B cell (primary cell): ENCODE results near the gene SMAD1. TPM values are rescaled to one million over a fixed set of nuclear protein-coding genes. Genes with fewer than 3 reads are reported as not detected.

Experiments
- ATAC-seq: fragments of 200-7000 bp; cut with Tn5 transposase; one replicate; pipeline ENCODE4 v1.10.0; 2021; ENCODE audit warnings: low read depth, mild to moderate bottlenecking, moderate number of reproducible peaks, moderate library complexity
- CTCF ChIA-PET: fragments of 350-600 bp; sonication (Branson Sonifier 250); formaldehyde crosslinking; loops from one replicate; lab custom pipeline; 2021; ENCODE audit warnings: antibody characterized with exemption, inconsistent platforms; lab: Charles Lee
- POLR2A ChIA-PET: fragments of 350-600 bp; sonication (Branson Sonifier 250); formaldehyde crosslinking; loops from one replicate; lab custom pipeline; 2021; ENCODE audit warnings: antibody characterized with exemption; lab: Charles Lee
- DNase-seq: peaks from one replicate; pipeline ENCODE4 v3.0.0; 2013
- H2AFZ ChIP-seq: 2 replicates; pipeline ENCODE4 v1.6.1; 2012; ENCODE audit warnings: mild to moderate bottlenecking, low read depth, low read length; ENCODE audit not compliant: insufficient read depth, poor library complexity, severe bottlenecking
- H3K27ac ChIP-seq, 2 donors: 1 replicate in 1 of 2; 2 replicates in 1 of 2; pipeline ENCODE4 v1.5.1; 2012 to 2013; ENCODE audit warnings: low read length in 2 of 2, mild to moderate bottlenecking in 2 of 2, moderate library complexity in 1 of 2
- H3K27me3 ChIP-seq, 4 experiments: fragments of 200-600 bp in 1 of 4; sonication (generic) in 1 of 4; replicated peaks in 1 of 4; 1 replicate in 2 of 4; 2 replicates in 2 of 4; pipeline versions ENCODE4 v1.6.1 to v1.7.0; 2013 to 2016; ENCODE audit warnings: low read length in 3 of 4, mild to moderate bottlenecking in 2 of 4, mixed read lengths in 1 of 4, moderate library complexity in 1 of 4; ENCODE audit not compliant: insufficient read depth in 4 of 4, control insufficient read depth in 3 of 4; ENCODE audit errors: control extremely low read depth in 1 of 4
- H3K36me3 ChIP-seq, 2 experiments: replicated peaks in 1 of 2; 1 replicate in 1 of 2; 2 replicates in 1 of 2; pipeline versions ENCODE4 v1.6.1 to v1.7.1; 2013; ENCODE audit warnings: low read length in 1 of 2; ENCODE audit not compliant: insufficient read depth in 2 of 2, control insufficient read depth in 1 of 2; ENCODE audit errors: control extremely low read depth in 1 of 2, extremely low read depth in 1 of 2
- H3K4me1 ChIP-seq, 2 donors: fragments of 200-600 bp in 1 of 2; sonication (generic) in 1 of 2; 1 replicate in 1 of 2; 2 replicates in 1 of 2; pipeline versions ENCODE4 v1.5.1 to v1.6.1; 2013 to 2017; ENCODE audit warnings: low read length in 2 of 2; ENCODE audit not compliant: control insufficient read depth in 2 of 2, insufficient read depth in 2 of 2
- H3K4me2 ChIP-seq: replicated peaks from 2 replicates; pipeline ENCODE3; 2012; ENCODE audit warnings: mild to moderate bottlenecking, low read depth, low read length; ENCODE audit not compliant: poor library complexity, severe bottlenecking
- H3K4me3 ChIP-seq, 5 experiments: fragments of 200-600 bp in 1 of 5; sonication (generic) in 1 of 5; 1 replicate in 3 of 5; 2 replicates in 2 of 5; pipeline versions ENCODE4 v1.5.1 to v1.7.0; 2011 to 2016; ENCODE audit warnings: low read length in 4 of 5, mild to moderate bottlenecking in 4 of 5, low read depth in 2 of 5, control low read depth in 1 of 5, moderate library complexity in 1 of 5; ENCODE audit not compliant: insufficient read depth in 1 of 5; ENCODE audit errors: control extremely low read depth in 1 of 5, extremely low read depth in 1 of 5
- H3K79me2 ChIP-seq: fragments of 200-600 bp; sonication (generic); one replicate; pipeline ENCODE4 v1.6.0; 2016; ENCODE audit warnings: low read length; ENCODE audit not compliant: control insufficient read depth, insufficient read depth
- H3K9ac ChIP-seq: fragments of 200-600 bp; sonication (generic); 2 replicates; pipeline ENCODE4 v1.6.1; 2017; ENCODE audit warnings: mild to moderate bottlenecking, low read length, moderate library complexity
- H3K9me3 ChIP-seq, 3 donors: one replicate each; pipeline versions ENCODE4 v1.6.1 to v1.7.1; 2013; ENCODE audit warnings: low read length in 2 of 3; ENCODE audit not compliant: control insufficient read depth in 2 of 3, insufficient read depth in 1 of 3; ENCODE audit errors: control extremely low read depth in 1 of 3
- H4K20me1 ChIP-seq: 2 replicates; pipeline ENCODE4 v1.6.0; 2012; ENCODE audit warnings: mild to moderate bottlenecking, low read length; ENCODE audit not compliant: insufficient read depth, control insufficient read depth, poor library complexity, severe bottlenecking
- H3K27ac Mint-ChIP-seq: one replicate; pipeline ENCODE4 v1.8.0; 2021; ENCODE audit warnings: mixed read lengths
- H3K27me3 Mint-ChIP-seq: one replicate; pipeline ENCODE4 v1.8.0; 2021; ENCODE audit warnings: mixed read lengths
- H3K4me1 Mint-ChIP-seq: one replicate; pipeline ENCODE4 v1.8.0; 2021; ENCODE audit warnings: mixed read lengths
- H3K4me3 Mint-ChIP-seq: one replicate; pipeline ENCODE4 v1.8.0; 2021; ENCODE audit warnings: mixed read lengths
- H3K9me3 Mint-ChIP-seq: one replicate; pipeline ENCODE4 v1.8.0; 2022; ENCODE audit warnings: mixed read lengths; ENCODE audit not compliant: insufficient read depth
- EZH2 ChIP-seq: IDR thresholded peaks from 2 replicates; pipeline ENCODE4 v1.6.1; 2012; ENCODE audit warnings: borderline replicate concordance, low read depth, mild to moderate bottlenecking, moderate library complexity, low read length; ENCODE audit not compliant: insufficient read depth, poor library complexity, severe bottlenecking
- WGBS: methylation state at CpG from one replicate; pipeline ENCODE4 v1.1.5; 2013; ENCODE audit warnings: missing lambda C conversion rate; ENCODE audit not compliant: insufficient coverage; 5-methylcytosine and 5-hydroxymethylcytosine counted together
- intact Hi-C: fragments of 100-400 bp; cut with micrococcal nuclease; formaldehyde crosslinking; loops from one replicate; pipeline ENCODE4 v1.10.0; 2022
- polyA plus RNA-seq: library from polyadenylated mRNA; depleted of rRNA; stranded (reverse); fragments of >200 nt; gene quantifications from 2 replicates; pipeline ENCODE4 v1.2.3, GENCODE V29; 2012
- total RNA-seq, 2 donors: library from RNA; stranded (reverse); fragments of 120-200 nt in 1 of 2; gene quantifications; 1 replicate in 1 of 2; 2 replicates in 1 of 2; pipeline versions ENCODE4 v1.2.3 to v1.2.4, GENCODE V29; 2013 to 2022
- TF ChIP-seq, protein P1 (sequence below): fragments of 200-600 bp; IDR thresholded peaks from one replicate; pipeline ENCODE4 v1.8.0; 2022; ENCODE audit warnings: antibody characterized with exemption, mild to moderate bottlenecking

SMAD1 gene
- total and polyA plus RNA-seq, 2 donors (not counting 1 experiment from before 2014, with no cell fraction given): 0.12 TPM; not detected in 1

DNA sequence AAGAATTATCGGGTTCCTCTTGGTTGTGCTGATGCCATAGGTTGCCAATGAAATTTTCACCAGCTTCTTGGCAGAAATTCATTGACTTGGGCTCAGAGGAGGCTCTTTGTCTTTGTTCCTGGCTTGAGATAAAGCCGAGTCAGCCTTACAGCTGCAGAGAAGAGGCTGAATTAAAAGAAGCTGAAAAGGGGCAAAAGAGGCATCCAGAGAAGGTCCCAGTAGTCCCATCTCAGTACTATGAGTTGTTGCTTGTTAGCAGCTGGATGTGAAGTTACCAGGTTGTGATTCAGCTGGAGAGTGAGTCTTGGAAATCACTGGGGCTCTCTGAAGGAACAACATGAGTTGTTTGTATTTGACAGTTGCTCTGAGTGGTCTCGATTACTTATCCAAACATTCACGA lies 59.7 kb downstream of the SMAD1 start:
- intact Hi-C loops: no loop called here
- CTCF ChIA-PET: interaction anchor here (1.9 kb wide), 1 partner anchor 16 kb away, joined by 9 read pairs; no protein-coding TSS in a partner anchor

GRCh38 chr4:145545031-145545430 lies 63.4 kb downstream of the SMAD1 start:
- no peak overlapping the region for H3K9ac ChIP-seq
- POLR2A ChIA-PET: no interaction called here
- H3K27ac ChIP-seq: no peak overlapping the region
- WGBS: no CpG with 5 or more reads among the region's 1 CpG
- ATAC-seq (no peak), DNase-seq (no peak)
- intact Hi-C loops: no loop called here
- H3K79me2 ChIP-seq: no peaks in the 10 kb centered on the region
- Mint-ChIP-seq H3K4me3 (no peak overlapping the region), H3K9me3 (no peaks in the 10 kb centered on the region), H3K27ac (no peak overlapping the region), H3K27me3 (peaks cover 18% of the 10 kb centered on the region), H3K4me1 (no peaks in the 10 kb centered on the region)
- no peaks in the 10 kb centered on the region for H4K20me1 ChIP-seq
- no peak overlapping the region for H3K4me2 ChIP-seq
- no peaks in the 10 kb centered on the region for H3K36me3 ChIP-seq
- H2AFZ ChIP-seq: no peak overlapping the region
- H3K27me3 ChIP-seq: no peaks in the 10 kb centered on the region
- CTCF ChIA-PET: interaction anchor here (0.7 to 1.1 kb wide), 2 partner anchors 9 to 15 kb away, joined by 3 to 4 read pairs; no protein-coding TSS in a partner anchor
- no peaks in the 10 kb centered on the region for H3K4me1 ChIP-seq
- H3K9me3 ChIP-seq: no peaks in the 10 kb centered on the region
- TF ChIP-seq EZH2: no peak
- TF ChIP-seq, protein P1, sequence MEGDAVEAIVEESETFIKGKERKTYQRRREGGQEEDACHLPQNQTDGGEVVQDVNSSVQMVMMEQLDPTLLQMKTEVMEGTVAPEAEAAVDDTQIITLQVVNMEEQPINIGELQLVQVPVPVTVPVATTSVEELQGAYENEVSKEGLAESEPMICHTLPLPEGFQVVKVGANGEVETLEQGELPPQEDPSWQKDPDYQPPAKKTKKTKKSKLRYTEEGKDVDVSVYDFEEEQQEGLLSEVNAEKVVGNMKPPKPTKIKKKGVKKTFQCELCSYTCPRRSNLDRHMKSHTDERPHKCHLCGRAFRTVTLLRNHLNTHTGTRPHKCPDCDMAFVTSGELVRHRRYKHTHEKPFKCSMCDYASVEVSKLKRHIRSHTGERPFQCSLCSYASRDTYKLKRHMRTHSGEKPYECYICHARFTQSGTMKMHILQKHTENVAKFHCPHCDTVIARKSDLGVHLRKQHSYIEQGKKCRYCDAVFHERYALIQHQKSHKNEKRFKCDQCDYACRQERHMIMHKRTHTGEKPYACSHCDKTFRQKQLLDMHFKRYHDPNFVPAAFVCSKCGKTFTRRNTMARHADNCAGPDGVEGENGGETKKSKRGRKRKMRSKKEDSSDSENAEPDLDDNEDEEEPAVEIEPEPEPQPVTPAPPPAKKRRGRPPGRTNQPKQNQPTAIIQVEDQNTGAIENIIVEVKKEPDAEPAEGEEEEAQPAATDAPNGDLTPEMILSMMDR: no peak
- no peak overlapping the region for H3K4me3 ChIP-seq

More for the DNA sequence above, 59.7 kb downstream of the SMAD1 start:
- H3K79me2 ChIP-seq: no peaks in the 10 kb centered on the region
- Mint-ChIP-seq H3K27ac (no peak overlapping the region), H3K27me3 (peaks cover 25% of the 10 kb centered on the region), H3K4me3 (no peak overlapping the region), H3K4me1 (no peaks in the 10 kb centered on the region), H3K9me3 (no peaks in the 10 kb centered on the region)
- H3K27ac ChIP-seq: no peak overlapping the region
- 100% methylated on average over 3 of the region's 4 CpGs for WGBS
- no peak for DNase-seq
- H3K4me3 ChIP-seq: no peak overlapping the region
- H3K4me2 ChIP-seq: no peak overlapping the region
- no peaks in the 10 kb centered on the region for H3K4me1 ChIP-seq
- TF ChIP-seq EZH2: no peak
- TF ChIP-seq, protein P1: no peak
- no peaks in the 10 kb centered on the region for H3K36me3 ChIP-seq
- H3K27me3 ChIP-seq: no peaks in the 10 kb centered on the region
- no peak for ATAC-seq
- H3K9ac ChIP-seq: no peak overlapping the region
- no peak overlapping the region for H2AFZ ChIP-seq
- POLR2A ChIA-PET: no interaction called here
- no peaks in the 10 kb centered on the region for H4K20me1 ChIP-seq
- H3K9me3 ChIP-seq: no peaks in the 10 kb centered on the region
